Activated T-cell treated with anti-CD3 and anti-CD28 coated beads for 4 hours (primary cell): ENCODE measurements around the gene CCT8L2.
"Not testable (repeated sequence)": the region's sequence is repeated elsewhere in the genome, so short reads cannot be mapped to it uniquely, and the experiment has no call there.

Experiments used
- DNase-seq: peaks from one replicate; pipeline ENCODE4 v3.0.0-alpha.2; 2020

CCT8L2 gene

GRCh38 chr22:16558376-16558945 lies 34.1 kb downstream of the CCT8L2 start:
- not testable (repeated sequence) for DNase-seq

GRCh38 chr22:16557511-16557910 lies 35.1 kb downstream of the CCT8L2 start:
- DNase-seq, result not testable (repeated sequence)

DNA sequence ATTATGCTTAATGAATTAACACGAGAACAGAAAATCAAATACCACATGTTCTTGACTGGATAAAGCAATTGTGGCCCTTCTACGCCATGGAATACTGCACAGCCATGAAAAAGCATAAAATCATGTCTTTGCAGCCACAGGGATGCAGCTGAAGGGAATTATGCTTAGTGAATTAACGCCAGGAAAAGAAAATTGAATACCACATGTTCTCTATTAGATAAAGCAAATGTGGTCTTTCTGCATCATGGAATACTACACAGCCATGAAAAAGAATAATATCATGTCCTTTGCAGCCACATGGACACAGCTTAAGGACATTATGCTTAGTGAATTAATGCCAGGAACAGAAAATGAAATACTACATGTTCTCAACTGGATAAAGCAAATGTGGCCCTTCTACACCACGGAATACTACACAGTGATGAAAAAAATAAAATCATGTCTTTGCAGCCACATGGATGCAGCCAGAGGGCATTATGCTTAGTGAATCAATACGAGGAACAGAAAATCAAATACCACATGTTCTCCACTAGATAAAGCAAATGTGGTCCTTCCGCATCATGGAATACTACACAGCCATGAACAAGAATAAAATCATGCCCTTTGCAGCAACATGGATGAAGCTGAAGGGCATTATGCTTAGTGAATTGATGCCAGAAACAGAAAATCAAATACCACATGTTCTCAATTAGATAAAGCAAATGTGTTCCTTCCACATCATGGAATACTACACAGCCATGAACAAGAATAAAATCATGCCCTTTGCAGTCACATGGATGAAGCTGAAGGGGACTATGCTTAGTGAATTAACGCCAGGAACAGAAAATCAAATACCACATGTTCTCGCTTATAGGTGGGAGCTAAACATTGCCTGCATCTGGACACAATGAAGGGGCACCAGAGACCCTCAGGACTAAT lies 37.3 kb downstream of the CCT8L2 start:
- DNase-seq, result not testable (repeated sequence)

- DNase-seq, result not testable (repeated sequence)
Observed at GRCh38 chr22:16543310-16543709, 49.3 kb downstream of the CCT8L2 start.
